Body of pancreas (tissue), 4 donors: ENCODE measurements around the gene ZNF430. TPM values are rescaled to one million over a fixed set of nuclear protein-coding genes. Genes with fewer than 3 reads are reported as not detected.

Experiments used
- ATAC-seq: fragments of 150-250 bp; one replicate; pipeline ENCODE4 v1.9.1; 2016
- DNase-seq, 4 donors: peaks; one replicate each; pipeline ENCODE4 v3.0.0-alpha.2; 2019
- H3K27ac ChIP-seq, 4 donors: fragments of 200-600 bp; sonication (generic); 1 replicate in 3 of 4; 2 replicates in 1 of 4; pipeline versions ENCODE4 v1.5.1 to v1.6.1; 2016 to 2019; ENCODE audit warnings: mild to moderate bottlenecking in 1 of 4, mixed read lengths in 1 of 4, moderate library complexity in 1 of 4
- H3K27me3 ChIP-seq, 2 donors: fragments of 200-600 bp; sonication (generic); one replicate each; pipeline ENCODE4 v1.6.0; 2016; ENCODE audit warnings: mild to moderate bottlenecking in 1 of 2
- H3K36me3 ChIP-seq, 2 donors: fragments of 200-600 bp; sonication (generic); replicated peaks in 1 of 2; 2 replicates each; pipeline ENCODE4 v1.5.1; 2016; ENCODE audit warnings: low read depth in 2 of 2; ENCODE audit not compliant: insufficient read depth in 1 of 2
- H3K4me1 ChIP-seq: fragments of 200-600 bp; sonication (generic); one replicate; pipeline ENCODE4 v1.6.0; 2016
- H3K4me3 ChIP-seq, 2 donors: fragments of 200-600 bp; sonication (generic); 1 replicate in 1 of 2; 2 replicates in 1 of 2; pipeline ENCODE4 v1.5.1; 2016 to 2019
- H3K9me3 ChIP-seq, 3 donors: fragments of 200-600 bp; sonication (generic); 1 replicate in 2 of 3; 2 replicates in 1 of 3; pipeline ENCODE4 v1.5.1; 2016
- CTCF ChIP-seq, 7 experiments: fragments of 450-650 bp in 4 of 7; fragments of 200-600 bp in 3 of 7; sonication (generic) in 3 of 7; IDR thresholded peaks; one replicate each; pipeline ENCODE4 v1.5.1; 2016 to 2019; ENCODE audit warnings: antibody characterized with exemption in 7 of 7
- POLR2A ChIP-seq, 3 donors: fragments of 450-650 bp; IDR thresholded peaks; one replicate each; pipeline ENCODE4 v1.6.1; 2016; ENCODE audit warnings: antibody characterized with exemption in 3 of 3, mild to moderate bottlenecking in 2 of 3
- WGBS, 2 donors: methylation state at CpG; one replicate each; pipeline ENCODE4 v1.1.5; 2017; 5-methylcytosine and 5-hydroxymethylcytosine counted together
- intact Hi-C: fragments of 100-400 bp; cut with DNase I; formaldehyde crosslinking; loops from one replicate; pipeline ENCODE4 v1.15.1; 2023
- small RNA-seq: library from RNA; depleted of rRNA; stranded (forward); fragments of <200 nt; gene quantifications from one replicate; pipeline ENCODE3, GENCODE V24; 2016
- total RNA-seq, 2 donors: library from RNA; depleted of rRNA; stranded (reverse); fragments of >200 nt; gene quantifications; one replicate each; pipeline ENCODE4 v1.1.0, GENCODE V29; 2016

ZNF430 gene
- total RNA-seq, 2 donors from 2014 or later: 4.0 to 11.4 TPM

- 93% methylated on average over 2 of the region's 2 CpGs for WGBS, 2 donors
- Histone ChIP-seq H3K27me3 (no peaks in the 10 kb centered on the region), H3K4me1 (no peaks in the 10 kb centered on the region), H3K4me3 (no peak overlapping the region), H3K27ac (no peak overlapping the region), H3K36me3 (no peaks in the 10 kb centered on the region), H3K9me3 (no peaks in the 10 kb centered on the region)
- no peak for TF ChIP-seq CTCF (IDR thresholded peaks at IDR 0.05)
- no peak for TF ChIP-seq POLR2A (IDR thresholded peaks at IDR 0.05)
- intact Hi-C loops: no loop called here
- ATAC-seq (no peak), DNase-seq (no peak)
Measured at GRCh38 chr19:21101521-21102242, 81.2 kb downstream of the ZNF430 start.

DNA sequence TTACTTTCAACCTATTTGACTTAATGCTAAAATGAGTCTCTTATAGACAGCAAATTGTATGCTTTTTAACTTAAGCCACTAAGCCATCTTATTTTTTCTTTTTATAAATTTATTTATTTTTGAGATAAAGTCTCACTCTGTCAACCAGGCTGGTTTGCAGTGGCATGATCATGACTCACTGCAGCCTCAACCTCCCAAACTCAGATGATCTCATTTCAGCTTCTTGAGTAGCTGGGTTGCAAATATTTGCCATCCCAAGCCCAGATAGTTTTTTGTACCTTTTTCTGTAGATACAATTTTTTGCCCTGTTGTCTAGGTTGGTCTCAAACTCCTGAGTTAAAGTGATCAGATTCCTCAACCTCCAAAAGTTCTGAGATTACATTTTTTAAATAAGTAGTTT is 88.7 kb downstream of the ZNF430 start:
- Histone ChIP-seq H3K27me3 (no peaks in the 10 kb centered on the region), H3K4me1 (no peaks in the 10 kb centered on the region), H3K4me3 (no peak overlapping the region), H3K27ac (no peak overlapping the region), H3K36me3 (no peaks in the 10 kb centered on the region), H3K9me3 (no peaks in the 10 kb centered on the region)
- ATAC-seq: no peak
- intact Hi-C loops: no loop called here
- TF ChIP-seq POLR2A (IDR thresholded peaks at IDR 0.05): no peak
- no peak for TF ChIP-seq CTCF (IDR thresholded peaks at IDR 0.05)
- DNase-seq: no peak

Small RNA genes lying within 50 kb of the gene (small RNA-seq; reads per million reads assigned to genes)
- not detected for gene AC008739.3

Other genes starting within 250 kb of the ZNF430 start
- gene ZNF66, start 244.4 kb upstream of the ZNF430 start, total RNA-seq: 10 to 100 TPM in 1 of 2 donors, 1 to 10 TPM in 1; 7.8 to 14.5 TPM
- 10 to 100 TPM in 1 of 2 donors, 1 to 10 TPM in 1; 9.2 to 15.3 TPM for gene ZNF85, start 97.4 kb upstream of the ZNF430 start, total RNA-seq
- 10 to 100 TPM in 1 of 2 donors, 1 to 10 TPM in 1; 3.1 to 16.2 TPM for gene ZNF714, start 61.5 kb downstream of the ZNF430 start, total RNA-seq
- 1 to 10 TPM; 4.9 to 7.9 TPM for gene ZNF431, start 121.4 kb downstream of the ZNF430 start, total RNA-seq